Suprapubic skin (tissue), 4 donors: Measurements from ENCODE around the gene LYG2.

Source experiments
- CTCF ChIP-seq, 2 donors: fragments of 200-600 bp in 1 of 2; fragments of 450-650 bp in 1 of 2; sonication (generic) in 1 of 2; IDR thresholded peaks; one replicate each; pipeline ENCODE4 v1.5.1; 2016 to 2019; ENCODE audit warnings: antibody characterized with exemption in 2 of 2, mild to moderate bottlenecking in 1 of 2, moderate library complexity in 1 of 2
- EP300 ChIP-seq: sonication (generic); formaldehyde crosslinking; IDR thresholded peaks from one replicate; pipeline ENCODE4 v1.6.1; 2017; ENCODE audit warnings: antibody characterized with exemption
- POLR2A ChIP-seq, 2 donors: fragments of 450-650 bp; IDR thresholded peaks; one replicate each; pipeline ENCODE4 v1.6.1; 2017; ENCODE audit warnings: antibody characterized with exemption in 2 of 2, mild to moderate bottlenecking in 2 of 2, moderate library complexity in 2 of 2
- POLR2AphosphoS5 ChIP-seq, 3 donors: sonication (generic); formaldehyde crosslinking; IDR thresholded peaks; one replicate each; pipeline ENCODE4 v1.6.1; 2017; ENCODE audit warnings: antibody characterized with exemption in 3 of 3

- no peak for TF ChIP-seq CTCF (IDR thresholded peaks at IDR 0.05)
- TF ChIP-seq POLR2A (IDR thresholded peaks at IDR 0.05), result no peak
- no peak for TF ChIP-seq EP300
- TF ChIP-seq POLR2AphosphoS5 (IDR thresholded peaks at IDR 0.05), result no peak
Observed at GRCh38 chr2:99255491-99256318, at the start of gene LYG2.
